DMS 273 treated with DMSO at 0.1 percent for 48 hours (cell line): ENCODE data around the gene BLID.

Source experiments
- DNase-seq: peaks from one replicate; lab custom pipeline; 2025; lab: John Stamatoyannopoulos, UW

BLID gene

DNA sequence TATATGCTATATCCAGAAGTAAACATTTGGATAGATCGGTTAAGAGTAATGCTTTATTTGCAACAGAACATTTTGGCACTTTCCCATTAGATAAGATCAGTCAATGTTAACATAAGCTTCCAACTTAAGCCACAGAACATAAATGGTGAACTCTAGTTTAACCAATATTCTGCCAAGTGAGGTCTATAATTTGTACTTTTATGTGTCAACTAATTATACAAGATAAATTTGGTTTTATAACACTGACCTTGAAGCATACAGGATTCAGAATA is 23.5 kb upstream of the BLID start:
- no peak for DNase-seq

DNA sequence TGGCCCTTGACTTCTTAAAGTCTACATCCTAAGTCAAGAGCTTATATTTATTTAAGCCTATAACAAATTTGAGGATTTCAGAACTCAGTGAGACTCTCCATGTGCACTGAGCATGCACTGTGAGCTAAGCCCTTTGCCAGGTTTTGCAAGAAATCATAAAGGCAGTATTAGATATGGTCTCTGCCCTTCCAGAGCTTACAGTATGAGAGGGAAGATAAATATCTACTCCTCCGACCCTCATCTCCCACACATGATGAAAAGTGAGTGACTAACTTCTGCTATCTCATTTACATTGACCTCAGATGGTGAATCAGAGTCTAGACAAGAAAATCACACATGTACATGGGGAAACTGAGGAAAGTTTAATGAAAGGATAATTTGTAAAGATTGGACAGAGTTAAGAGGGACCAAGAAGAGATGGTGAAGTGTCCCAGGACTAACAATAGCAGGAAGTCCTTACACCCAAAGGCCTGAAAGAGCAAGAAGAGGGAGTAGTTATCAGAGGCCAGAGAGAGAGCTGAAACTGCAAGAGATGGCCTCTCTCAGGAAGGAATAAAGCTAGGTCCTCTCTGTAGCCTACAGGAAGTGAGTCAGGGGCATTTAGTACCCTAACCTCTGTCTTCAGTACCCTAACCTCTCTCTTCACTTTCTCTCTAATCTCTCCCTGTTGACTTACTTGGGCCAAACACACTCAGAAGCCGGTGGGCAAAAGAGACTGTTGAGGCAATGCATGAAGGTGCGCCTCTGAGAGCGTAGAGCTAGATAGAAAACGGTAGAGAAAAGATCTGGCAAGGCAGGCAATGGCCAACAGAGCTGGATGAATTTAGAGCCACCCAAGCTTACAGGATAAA is 23.0 kb upstream of the BLID start:
- DNase-seq: no peak

DNA sequence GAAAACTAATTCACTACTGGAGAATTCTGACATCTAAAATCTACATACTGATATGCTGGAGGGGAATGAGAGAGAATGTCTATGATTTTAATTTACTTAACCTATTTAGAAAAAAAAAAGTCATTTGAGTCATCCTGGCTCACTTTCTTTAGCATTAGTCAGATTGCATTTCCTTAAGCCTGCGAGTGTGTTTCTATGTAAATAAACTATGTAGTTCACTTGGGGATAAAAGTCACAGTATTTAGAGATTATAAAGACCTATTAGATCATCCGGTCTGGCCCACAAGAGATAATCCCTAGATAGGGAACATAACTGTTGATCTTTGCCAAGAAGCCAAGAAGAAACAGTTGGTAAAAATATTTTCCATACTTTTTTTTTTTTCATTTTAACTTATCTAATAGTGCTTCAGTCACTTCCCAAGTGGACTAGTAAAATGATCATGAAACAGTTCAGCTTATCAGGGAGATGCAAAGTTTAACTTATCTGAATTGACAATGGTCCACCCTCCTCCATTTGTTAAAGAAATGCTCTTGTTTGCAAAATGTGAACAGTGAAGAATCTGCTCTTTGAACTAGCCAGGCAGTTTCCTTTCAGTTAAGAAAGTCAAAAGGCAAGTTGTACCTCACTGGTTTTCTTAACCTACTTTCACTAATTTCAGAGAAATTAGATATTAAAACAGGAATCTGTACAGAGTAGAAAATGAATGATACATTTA is 21.2 kb upstream of the BLID start:
- DNase-seq: no peak

DNA sequence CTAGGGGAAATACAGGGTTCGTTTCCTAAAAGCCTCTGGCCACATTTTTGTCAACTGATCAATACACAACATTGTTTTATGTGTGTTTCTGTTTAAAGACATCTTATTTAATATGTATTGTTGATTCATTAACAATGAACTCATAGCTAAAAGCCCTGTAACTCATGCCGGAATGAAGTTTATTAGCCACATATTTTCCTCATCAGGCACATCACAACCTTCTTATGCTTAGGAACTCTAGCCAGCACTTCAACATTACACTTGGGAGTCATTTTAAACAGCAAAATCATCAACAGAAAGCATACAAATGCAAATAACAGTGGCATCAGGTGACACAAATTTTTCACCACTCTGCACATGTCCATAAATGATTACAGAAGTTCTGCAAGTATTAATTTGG is 15.1 kb upstream of the BLID start:
- no peak for DNase-seq

DNA sequence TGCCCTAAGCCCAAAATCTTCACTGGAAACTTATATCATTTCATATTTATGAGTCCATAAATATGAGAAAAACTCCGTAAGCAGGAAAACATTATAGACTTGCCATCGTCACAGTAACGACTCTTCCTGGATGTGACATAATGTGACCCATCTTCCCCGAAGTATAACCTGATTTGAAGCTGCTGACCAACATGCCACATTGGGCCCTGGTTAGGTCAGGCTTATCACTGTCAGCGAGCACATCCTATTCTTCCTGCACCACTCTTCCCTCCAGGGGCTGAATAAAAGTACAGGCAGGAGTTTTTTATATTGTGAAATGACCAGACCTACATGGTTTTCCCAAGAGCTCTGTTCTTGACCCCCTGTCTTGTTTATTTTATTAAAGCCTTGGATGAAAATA is 12.1 kb upstream of the BLID start:
- DNase-seq: no peak

DNA sequence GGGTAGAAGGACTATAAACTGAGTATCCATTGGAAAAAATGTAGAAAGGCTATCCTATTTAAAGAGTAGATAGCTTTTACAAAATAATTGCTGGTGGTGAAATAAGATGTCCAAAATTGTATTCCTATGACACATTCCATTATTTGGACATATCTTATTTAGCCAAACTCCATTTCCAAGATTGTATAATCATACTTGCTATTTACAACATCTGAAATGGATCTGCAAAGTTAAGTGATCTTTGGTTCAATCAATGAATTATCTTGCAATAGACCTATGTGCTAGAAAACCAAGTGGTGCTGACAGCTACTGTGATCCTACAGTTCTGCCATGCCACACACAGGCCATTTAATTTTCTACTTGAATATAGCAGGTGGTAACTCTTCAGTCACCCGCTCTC is 11.0 kb upstream of the BLID start:
- no peak for DNase-seq

DNA sequence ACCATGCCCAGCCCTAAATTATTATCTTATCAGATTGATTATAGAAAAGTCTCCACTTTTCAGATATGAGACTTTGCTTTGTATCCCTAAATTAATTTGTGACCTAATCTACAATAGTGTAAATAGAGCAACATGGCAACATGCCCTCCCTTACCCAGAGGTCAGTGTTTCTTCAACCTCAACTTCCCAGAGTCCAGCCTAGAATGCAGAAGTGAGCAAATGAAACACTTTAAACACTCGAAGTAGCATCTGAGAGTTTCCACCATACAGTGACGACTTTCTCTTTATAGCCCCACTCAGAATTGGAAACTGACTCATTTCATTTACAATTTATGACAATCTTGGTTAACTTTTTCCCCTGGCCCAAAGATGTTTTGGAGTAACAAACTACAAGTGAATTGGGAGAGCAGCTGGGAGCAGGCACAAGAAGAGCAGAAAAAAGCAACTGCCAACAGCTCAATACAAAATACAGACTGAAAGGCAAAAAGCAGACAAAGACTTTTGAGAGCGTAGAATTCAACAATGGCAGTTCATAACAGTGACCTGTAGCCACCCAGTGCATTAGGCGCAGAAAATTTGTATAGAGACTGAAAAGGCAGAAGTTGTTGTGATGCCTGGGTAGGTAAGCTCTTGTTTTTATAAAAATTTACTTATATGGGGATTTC is 10.1 kb upstream of the BLID start:
- DNase-seq: no peak

DNA sequence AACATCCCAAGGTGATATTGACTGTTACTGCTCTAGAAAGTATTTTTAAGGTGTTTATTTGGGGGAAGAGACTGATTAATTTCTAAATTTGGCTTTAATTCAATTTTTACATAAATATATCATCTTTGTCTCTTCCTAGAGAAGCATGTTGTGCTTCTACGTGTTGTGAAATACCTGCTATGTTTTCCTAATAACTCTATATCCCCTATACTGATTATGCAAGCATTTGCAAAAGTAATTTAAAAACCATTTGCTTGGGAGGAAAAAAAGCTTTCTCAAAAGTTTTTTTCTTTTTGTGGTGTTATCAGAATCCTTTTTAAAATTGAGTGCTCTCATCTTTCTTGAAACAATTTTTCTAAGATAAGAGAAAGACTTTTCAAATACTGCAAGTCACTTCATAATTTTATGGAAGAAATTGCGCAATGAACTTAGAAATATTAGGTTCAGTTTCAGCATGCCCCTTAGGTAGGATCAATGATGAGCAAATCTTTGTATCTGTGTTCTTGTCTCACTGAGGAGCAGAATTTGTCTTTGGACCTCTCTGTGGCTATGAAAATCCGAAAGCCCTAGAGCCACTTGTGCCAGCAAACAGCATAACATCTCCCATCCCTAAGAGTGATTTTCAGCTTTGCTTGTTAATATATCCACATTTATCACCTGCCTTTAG is 7.4 kb upstream of the BLID start:
- no peak for DNase-seq

DNA sequence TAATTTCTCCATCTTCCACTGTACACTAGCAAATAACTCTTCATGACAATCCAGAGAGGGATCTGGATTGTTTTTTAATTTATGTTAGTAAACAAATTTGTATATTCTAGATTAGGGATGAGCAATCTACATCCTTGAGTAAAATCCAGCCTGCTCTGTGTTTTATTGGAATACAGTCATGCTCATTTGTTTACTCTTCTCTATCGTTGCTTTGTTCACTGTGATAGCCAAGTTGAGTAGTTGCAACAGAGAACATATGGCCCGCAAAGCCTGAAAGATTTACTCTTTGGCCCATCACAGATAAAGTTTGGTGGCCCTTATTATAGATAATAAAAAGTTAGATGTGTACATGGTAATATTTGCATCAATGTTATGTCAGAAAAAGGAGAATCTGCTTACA is 6.2 kb upstream of the BLID start:
- no peak for DNase-seq

DNA sequence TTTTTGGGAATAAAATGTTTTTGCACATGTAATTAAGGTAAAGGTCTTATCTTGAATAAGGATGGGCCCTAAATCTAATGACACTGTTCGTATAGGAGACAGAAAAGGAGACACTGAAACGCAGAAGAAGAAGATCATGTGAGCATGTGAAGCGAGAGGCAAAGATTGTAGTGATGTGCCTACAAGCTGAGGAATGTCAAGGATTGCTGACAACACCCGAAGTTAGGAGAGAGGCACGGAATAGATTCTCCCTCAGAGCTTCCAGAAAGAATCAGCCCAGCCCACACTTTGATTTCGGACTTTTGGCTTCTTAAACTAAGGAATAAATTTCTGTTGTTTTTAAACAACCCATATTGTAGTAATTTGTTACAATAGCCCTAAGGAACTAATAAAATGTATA is 4.1 kb upstream of the BLID start:
- DNase-seq: no peak

DNA sequence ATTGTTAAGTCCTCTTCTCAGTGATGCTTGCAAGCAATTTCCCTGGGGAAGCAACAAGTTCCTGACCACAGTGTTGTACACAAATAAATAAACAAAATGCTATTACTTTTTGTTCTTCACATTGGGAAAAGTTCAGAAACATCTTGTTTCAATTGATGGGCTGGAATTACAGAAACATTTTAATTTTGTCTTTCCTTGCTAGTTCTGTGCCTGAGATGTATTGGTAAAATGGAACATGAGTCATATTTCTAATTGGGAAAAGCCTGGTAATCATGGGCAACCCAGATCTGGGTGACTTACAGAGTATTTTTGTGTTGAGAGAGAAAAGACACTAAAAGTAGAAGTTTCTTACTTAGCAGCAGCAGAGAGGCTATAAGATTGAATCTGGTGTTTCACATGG is 576 bp upstream of the BLID start:
- no peak for DNase-seq

DNA sequence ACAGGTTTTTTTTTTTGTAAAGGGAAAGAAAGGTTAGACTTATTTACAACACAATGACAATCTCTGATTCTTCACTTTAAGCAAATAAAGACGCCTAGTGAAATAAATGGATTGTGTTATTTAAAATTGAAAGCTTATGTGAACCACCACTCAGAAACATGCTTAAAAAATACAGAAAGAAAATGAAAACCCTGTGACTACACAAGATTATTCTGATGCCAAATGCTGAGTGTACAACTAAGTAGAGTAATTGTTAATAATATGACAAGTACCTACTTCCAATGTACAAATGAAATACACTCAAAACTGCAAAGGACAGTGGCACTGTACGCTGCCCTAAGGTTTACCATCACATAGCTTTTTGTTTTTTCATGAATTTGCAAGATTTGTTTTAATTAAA is 1.0 kb downstream of the BLID start:
- DNase-seq: no peak

DNA sequence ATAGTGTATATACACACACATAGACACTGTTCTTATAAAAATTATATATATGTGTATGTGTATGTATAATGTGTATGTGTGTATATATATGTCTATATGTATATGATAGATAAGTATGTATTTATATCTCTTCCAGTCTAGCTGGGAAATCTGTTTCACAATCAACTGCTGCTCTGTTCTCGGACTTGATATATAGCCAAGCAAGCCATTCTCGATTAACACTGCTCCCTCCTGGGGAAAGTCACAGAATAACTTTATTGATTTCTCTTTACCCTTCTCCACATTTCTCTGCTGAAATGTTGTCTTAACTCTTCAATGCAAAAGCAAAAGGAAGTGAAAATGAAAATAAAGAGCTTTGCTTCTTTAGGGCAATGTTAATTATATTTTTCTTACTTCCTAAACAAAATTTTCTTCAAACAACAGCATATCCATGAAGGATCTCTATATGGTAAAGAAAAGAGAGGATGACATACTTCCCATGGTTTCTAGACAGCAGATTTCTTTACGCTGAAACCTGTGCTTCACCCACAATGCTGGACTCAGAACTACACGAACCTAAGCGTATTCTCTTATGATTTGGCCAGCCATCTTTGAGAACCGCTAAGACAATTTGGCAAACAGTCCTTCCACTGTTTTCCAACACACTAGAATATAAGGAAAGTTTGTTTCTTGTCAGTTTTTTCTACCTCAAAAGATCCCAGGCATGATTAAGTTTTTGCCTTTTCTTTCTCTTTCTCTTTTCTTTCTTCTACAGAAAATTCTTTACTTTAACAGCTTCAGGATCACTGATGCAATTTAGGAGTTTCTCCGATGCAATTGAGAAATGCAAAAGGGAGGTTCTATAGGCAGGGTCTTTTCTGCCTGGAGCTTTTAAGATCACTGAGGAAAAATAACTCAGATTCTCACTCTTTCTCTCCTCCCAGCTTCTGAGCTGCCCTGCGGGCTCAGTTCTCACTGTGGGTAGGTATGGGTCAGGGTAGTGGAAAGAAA is 1.9 kb downstream of the BLID start:
- no peak for DNase-seq

DNA sequence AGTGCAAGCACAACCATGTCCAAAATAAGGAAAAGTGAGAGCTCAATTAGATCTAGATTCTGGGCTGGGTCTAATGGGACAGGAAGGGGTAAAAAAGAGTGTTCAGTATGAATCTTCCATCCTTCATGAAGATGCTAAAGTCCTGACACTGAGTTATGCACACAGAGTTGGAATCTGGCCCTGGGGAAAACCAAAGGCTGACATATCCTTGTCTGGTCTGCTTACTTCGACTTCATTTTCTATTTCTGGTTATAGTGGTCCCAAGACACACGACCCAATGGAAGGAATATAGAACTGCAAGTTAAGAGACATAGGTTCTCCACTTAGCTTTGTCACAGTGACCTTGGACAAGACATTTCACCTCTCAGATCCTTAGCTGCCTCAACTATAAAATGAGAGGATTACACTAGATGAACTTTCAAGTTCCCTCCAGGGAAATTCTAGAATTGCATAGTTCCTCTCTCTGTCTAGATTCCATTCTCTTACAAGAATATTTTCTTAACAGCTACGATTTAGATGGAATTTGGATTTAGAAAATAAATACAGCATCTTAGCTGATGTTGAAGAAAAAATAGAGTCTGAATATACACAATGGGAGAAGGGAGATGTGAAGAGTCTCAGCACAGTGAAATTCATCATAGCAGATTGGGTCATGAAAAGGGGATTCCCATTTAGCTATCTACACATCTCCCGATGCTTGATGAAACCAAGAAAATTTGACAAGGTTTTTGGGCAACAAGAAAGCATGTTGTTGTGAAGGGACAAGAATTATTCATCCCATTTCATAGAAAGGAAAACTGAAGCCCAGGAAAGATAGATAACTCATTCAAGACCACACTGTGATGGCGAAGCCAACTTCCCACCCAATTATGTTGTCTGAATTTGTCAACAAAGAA is 3.3 kb downstream of the BLID start:
- no peak for DNase-seq

DNA sequence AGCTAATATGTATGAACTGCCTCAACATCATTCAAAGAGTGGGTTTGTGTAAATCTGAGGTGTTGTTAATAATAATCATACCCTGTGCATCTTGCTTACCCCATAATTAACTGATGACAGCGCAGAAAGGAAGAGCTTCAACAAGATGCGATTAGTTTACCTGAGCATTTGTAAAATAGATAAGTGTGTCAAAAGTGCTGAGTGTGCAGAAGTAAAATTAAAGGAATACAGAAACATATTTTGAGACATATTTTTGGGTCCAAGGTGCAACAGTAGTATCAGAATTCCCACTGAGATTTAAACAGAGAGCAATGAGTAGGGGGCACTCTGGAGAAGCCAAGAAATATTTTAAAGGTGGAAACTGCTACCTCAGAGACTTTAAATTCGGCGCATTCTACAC is 6.1 kb downstream of the BLID start:
- DNase-seq: no peak

DNA sequence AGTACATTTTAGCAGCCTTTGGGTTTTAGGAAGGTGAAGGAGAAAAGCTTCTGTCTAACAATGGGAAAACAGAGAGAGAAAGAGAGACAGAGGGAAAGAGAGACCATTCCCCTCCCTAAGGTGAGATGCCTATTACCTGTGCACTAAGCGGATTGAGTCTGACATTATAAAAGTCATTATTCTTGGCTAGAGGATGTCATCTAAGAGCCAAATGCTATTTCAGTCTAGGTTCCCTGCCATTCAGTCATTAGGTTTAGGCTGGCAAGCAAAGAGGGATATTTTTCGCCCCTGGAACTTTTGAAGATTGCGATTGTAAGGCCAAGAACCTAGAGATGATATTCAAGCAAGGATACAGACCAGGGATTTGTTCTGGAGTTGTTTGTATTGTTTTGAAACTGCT is 7.2 kb downstream of the BLID start:
- no peak for DNase-seq

DNA sequence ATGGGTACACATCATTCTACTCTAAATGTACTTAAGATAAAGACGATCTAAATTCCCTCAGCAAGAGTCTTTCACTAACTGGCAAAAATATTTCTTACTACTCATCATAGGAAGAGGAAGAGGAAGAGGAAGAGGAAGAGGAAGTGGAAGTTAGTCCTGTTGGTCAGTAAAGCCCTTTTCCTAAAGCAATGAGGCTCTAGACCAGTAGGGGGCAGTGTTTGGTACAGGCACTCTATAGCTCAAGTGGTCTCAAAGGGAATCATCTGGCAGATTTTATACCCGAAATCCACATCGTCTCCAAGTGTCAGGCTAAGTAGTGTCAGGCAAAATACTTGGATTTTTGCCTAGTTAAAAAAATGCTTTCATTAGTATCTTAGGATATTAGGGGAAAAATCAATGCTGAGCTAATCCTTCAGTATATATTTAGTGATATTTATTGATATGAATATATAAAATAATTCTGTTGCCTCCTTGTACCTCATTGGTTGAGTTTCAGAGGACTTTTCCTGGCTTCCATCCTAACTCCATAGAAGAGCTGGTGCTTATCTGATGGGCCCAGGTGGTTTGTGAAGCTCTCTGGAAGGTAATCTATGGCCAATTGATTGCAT is 7.7 kb downstream of the BLID start:
- DNase-seq: peak; percentile 6

DNA sequence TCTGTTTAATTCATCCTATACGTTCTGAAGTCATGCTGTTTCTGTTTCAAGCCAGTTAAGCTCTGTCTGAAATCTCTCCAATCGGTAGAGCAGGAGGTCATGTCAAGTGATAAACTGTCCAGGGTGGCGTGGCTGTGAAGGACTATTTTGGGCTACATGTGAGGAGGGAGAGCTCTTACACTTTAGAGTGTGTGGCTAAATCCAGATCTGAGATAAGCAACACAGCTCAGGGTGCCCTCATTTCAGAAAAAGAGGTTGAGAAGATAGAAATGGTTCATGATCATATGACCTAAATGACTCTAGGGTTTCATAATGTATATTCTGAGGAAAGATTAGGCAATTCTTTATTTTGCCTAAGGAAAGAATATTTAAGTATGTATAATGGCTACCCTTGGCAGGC is 8.4 kb downstream of the BLID start:
- DNase-seq: no peak

DNA sequence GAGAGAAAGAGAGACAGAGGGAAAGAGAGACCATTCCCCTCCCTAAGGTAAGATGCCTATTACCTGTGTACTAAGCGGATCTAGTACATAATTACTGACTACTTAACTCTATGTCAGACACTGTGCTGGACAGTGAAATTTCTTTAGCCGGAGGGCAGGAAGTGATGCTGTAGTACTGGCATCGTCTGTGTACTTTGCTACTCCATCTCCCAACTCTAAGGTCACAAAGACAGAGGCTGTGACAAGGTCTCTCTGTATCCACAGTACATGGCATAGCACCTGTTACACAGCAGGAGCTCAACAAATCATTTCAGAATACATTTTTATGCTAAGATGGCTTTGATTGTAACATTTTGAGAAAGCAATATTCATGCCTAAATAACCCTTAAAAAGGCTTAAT is 9.0 kb downstream of the BLID start:
- no peak for DNase-seq
